ENCODE data around the gene PRSS57. TPM values are rescaled to one million over a fixed set of nuclear protein-coding genes. Genes with fewer than 3 reads are reported as not detected.
"Not testable (repeated sequence)": the region's sequence is repeated elsewhere in the genome, so short reads cannot be mapped to it uniquely, and the experiment has no call there.

PRSS57 gene
- total RNA-seq, 2 donors from 2014 or later, result not detected

DNA sequence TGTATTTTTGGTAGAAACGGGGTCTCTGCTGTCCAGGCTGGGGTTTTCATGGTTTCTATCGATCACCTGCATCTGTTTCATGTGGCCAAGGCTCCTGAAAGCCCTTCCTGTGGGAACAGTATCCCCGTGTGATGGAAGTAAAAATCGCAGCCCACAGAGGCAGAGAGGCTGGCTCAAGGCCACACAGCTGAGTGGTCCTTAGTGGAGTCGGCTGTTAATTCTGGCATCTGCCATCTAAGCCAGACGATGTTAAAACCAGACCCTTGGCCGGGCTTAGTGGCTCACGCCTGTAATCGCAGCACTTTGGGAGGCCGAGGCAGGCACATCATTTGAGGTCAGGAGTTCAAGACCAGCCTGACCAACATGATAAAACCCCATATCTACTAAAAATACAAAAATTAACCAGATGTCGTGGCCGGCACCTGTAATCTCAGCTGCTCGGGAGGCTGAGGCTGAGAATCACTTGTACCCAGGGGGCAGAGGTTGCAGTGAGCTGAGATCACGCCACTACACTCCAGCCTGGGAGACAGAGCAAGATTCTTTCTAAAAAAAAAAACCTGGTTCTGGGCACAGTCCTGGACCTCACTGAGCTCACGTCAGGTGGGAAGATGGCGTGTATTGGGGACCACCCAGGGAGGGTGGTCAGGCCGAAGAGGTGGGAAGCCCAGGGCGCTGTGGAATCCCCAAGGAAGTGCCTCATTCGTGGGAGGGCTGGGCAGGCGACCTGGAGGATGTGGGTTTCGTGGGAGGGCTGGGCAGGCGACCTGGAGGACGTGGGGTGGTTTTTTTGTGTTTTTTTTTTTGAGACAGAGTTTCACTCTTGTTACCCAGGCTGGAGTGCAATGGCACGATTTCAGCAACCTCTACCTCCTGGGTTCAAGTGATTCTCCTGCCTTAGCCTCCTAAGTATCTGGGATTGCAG, 37.2 kb upstream of the PRSS57 start:
- DNase-seq (ENCODE audit: low spot score), result no peak
- H3K36me3 ChIP-seq, result no peaks in the 10 kb centered on the region
- no peak for ATAC-seq (ENCODE audit: insufficient number of reproducible peaks, low FRiP score, low read depth)

DNA sequence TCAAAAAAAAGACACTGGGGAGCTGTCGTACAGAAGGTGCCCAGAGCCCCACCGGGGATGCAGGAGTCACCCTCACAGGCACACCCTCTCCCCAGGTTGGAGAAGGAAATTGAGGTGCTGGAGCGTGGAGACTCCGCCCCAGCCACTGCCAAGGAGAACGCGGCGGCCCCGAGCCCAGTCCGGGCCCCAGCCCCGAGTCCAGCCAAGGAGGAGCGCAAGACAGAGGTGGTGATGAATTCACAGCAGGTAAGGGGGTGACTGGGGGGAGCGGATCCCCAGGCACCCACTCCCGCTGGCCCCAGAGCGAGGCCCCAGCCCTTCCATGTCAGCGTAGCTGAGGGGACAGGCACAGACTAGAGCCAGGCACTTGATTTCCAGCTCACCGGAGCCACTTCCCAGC, 35.7 kb upstream of the PRSS57 start:
- no peak for ATAC-seq (ENCODE audit: insufficient number of reproducible peaks, low FRiP score, low read depth)
- H3K4me1 ChIP-seq (ENCODE audit: control insufficient read depth in 1 of 2, low read depth in 2 of 2), result no peaks in the 10 kb centered on the region

More for the DNA sequence above, 37.2 kb upstream of the PRSS57 start:
- TF ChIP-seq, protein P1, sequence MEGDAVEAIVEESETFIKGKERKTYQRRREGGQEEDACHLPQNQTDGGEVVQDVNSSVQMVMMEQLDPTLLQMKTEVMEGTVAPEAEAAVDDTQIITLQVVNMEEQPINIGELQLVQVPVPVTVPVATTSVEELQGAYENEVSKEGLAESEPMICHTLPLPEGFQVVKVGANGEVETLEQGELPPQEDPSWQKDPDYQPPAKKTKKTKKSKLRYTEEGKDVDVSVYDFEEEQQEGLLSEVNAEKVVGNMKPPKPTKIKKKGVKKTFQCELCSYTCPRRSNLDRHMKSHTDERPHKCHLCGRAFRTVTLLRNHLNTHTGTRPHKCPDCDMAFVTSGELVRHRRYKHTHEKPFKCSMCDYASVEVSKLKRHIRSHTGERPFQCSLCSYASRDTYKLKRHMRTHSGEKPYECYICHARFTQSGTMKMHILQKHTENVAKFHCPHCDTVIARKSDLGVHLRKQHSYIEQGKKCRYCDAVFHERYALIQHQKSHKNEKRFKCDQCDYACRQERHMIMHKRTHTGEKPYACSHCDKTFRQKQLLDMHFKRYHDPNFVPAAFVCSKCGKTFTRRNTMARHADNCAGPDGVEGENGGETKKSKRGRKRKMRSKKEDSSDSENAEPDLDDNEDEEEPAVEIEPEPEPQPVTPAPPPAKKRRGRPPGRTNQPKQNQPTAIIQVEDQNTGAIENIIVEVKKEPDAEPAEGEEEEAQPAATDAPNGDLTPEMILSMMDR (IDR thresholded peaks at IDR 0.05), result no peak
- H3K27me3 ChIP-seq (replicated peaks; ENCODE audit: insufficient read depth), result no peaks in the 10 kb centered on the region
- H3K4me1 ChIP-seq (ENCODE audit: control insufficient read depth in 1 of 2, low read depth in 2 of 2), result no peaks in the 10 kb centered on the region
- H3K27ac ChIP-seq, result no peak overlapping the region
- no peak overlapping the region for H3K4me3 ChIP-seq
- H3K9me3 ChIP-seq, result no peaks in the 10 kb centered on the region

DNA sequence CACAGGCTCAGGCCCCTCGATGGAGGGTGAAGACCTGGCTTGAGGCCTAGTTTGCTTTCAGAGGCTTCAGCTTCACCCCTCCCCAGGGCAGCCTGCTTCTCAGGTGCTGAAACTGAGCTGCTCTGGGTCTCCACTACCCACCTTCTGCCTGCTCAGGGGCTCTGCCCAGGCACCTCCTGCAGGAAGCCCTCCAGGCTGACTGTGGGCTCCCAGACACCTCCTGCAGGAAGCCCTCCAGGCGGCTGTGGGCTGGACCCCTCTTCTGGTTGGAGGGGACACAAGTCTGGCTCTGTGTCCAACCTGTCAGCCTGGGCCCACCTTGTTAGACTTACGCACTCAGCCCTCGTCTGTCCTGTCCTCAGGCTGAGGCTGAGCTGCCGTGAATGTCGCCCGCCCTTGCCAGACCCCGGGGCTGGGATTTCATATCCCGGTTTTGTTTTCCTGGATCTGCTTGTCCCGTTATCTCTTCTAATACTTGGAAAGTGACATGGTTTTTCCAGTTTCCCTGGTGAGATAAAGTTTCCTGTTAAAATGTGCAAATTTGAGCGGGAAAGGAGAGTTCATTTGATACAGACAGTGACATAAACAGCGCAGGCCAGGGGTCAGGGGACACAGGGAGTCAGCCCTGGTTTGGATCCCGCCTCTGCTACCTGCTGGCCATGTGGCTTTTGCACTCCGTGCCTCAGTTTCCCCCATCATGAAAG, 34.9 kb upstream of the PRSS57 start:
- H3K9me3 ChIP-seq, result no peaks in the 10 kb centered on the region
- ATAC-seq (ENCODE audit: insufficient number of reproducible peaks, low FRiP score, low read depth) (no peak), DNase-seq (ENCODE audit: low spot score) (no peak)
- no peaks in the 10 kb centered on the region for H3K4me1 ChIP-seq (ENCODE audit: control insufficient read depth in 1 of 2, low read depth in 2 of 2)
- no peak overlapping the region for H3K4me3 ChIP-seq
- H3K27me3 ChIP-seq (replicated peaks; ENCODE audit: insufficient read depth), result no peaks in the 10 kb centered on the region
- H3K36me3 ChIP-seq, result no peaks in the 10 kb centered on the region
- TF ChIP-seq, protein P1 (IDR thresholded peaks at IDR 0.05), result no peak
- H3K27ac ChIP-seq, result no peak overlapping the region

More for the DNA sequence above, 35.7 kb upstream of the PRSS57 start:
- Histone ChIP-seq H3K4me3 (no peak overlapping the region), H3K36me3 (no peaks in the 10 kb centered on the region), H3K27ac (no peak overlapping the region), H3K9me3 (no peaks in the 10 kb centered on the region), H3K27me3 (replicated peaks; ENCODE audit: insufficient read depth) (no peaks in the 10 kb centered on the region)
- no peak for DNase-seq (ENCODE audit: low spot score)
- TF ChIP-seq, protein P1 (IDR thresholded peaks at IDR 0.05), result no peak

DNA sequence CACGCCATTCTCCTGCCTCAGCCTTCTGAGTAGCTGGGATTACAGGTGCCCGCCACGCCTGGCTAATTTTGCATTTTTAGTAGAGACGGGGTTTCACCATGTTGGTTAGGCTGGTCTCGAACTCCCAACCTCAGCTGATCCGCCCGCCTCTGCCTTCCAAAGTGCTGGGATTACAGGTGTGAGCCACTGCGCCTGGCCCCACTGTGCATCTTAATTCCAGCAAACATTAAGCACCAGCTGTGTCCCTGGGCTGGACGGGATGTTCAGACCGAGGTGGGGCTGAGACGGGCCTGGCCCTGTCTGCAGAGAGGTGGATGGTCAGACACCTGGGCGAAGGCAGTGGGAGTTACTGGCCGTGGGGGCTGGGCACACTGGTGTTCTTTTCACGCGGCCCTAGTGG, 34.3 kb upstream of the PRSS57 start:
- not testable (repeated sequence) for H3K36me3 ChIP-seq; H3K27me3 ChIP-seq (replicated peaks; ENCODE audit: insufficient read depth); DNase-seq (ENCODE audit: low spot score); H3K4me3 ChIP-seq; H3K4me1 ChIP-seq (ENCODE audit: control insufficient read depth in 1 of 2, low read depth in 2 of 2); ATAC-seq (ENCODE audit: insufficient number of reproducible peaks, low FRiP score, low read depth); H3K27ac ChIP-seq; H3K9me3 ChIP-seq

DNA sequence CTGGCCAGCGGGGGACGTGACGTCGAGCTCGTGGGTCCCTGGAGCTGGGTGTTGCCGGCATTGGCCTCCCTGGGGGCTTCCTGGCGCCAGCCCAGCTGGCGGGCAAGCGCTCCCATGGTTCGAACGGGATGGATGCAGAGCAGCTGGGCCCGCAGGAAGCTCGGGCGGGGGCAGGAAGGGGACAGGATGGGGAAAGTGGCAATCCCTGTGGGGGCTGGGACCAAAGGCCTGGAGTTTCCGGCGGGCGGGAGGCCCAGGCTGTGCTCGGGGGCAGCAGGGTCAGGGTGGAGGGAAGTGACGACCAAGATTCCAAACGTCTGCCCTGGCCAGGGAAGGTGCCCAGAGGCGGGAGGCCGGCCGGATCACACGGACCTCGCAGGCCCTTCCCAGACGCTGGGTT, 32.8 kb upstream of the PRSS57 start:
- Histone ChIP-seq H3K36me3 (no peaks in the 10 kb centered on the region), H3K4me1 (ENCODE audit: control insufficient read depth in 1 of 2, low read depth in 2 of 2) (no peaks in the 10 kb centered on the region), H3K9me3 (no peaks in the 10 kb centered on the region), H3K27me3 (replicated peaks; ENCODE audit: insufficient read depth) (no peaks in the 10 kb centered on the region), H3K4me3 (no peak overlapping the region), H3K27ac (no peak overlapping the region)
- ATAC-seq (ENCODE audit: insufficient number of reproducible peaks, low FRiP score, low read depth) (no peak), DNase-seq (ENCODE audit: low spot score) (no peak)
- TF ChIP-seq, protein P1 (IDR thresholded peaks at IDR 0.05), result no peak

Measured in thoracic aorta (tissue), 2 donors.